NCI-H187 treated with DMSO at 0.1 percent for 48 hours (cell line): ENCODE results near the gene TOP2A.

Experiments
- DNase-seq: peaks from one replicate; lab custom pipeline; 2025; lab: John Stamatoyannopoulos, UW

TOP2A gene

DNA sequence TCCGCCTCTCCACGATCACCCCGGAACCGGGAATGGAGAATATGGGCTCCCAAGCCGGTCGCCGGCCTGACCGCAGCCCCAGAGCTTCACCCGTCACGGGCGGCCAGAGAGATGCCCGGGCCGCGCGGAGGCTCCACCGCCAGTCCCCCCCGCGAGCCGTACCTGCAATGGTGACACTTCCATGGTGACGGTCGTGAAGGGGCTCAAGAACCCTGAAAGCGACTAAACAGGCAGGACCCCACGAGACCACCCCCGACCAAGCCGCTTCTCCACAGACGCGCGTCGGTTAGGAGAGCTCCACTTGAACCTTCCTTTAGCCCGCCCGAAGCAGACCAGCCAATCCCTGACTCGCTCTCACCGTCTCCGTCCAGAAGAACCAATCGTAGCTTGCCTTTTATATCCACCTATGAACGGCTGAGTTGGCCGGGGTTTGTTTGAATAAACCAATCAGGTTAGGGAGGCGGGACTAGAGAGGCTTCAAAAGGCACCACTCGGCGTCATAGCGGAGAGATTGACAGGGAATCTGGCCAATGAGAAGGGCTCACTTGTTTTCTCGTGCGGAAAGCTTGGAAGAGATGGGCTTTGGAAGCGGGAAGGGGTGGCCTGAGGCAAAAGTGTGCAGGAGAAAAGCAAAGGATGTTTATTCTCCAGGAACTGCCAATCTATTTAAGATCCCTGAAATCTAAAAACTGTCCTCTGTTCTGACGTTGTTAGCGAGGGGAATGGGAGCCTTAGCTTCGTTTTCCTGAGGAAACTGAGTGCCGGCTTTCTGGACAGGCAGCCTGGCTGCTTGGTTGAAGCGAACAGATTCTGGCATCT is at the start of gene TOP2A:
TOP2A (minus strand) TSS at position 288 of the 819 bp plus-strand sequence; CDS start at position 183, 105 bp downstream.
- peak; percentile 98 for DNase-seq

- DNase-seq: no peak
Measured at GRCh38 chr17:40467281-40467867, 49.7 kb upstream of the TOP2A start.

GRCh38 chr17:40466298-40466971 is 48.7 kb upstream of the TOP2A start:
- no peak for DNase-seq

DNA sequence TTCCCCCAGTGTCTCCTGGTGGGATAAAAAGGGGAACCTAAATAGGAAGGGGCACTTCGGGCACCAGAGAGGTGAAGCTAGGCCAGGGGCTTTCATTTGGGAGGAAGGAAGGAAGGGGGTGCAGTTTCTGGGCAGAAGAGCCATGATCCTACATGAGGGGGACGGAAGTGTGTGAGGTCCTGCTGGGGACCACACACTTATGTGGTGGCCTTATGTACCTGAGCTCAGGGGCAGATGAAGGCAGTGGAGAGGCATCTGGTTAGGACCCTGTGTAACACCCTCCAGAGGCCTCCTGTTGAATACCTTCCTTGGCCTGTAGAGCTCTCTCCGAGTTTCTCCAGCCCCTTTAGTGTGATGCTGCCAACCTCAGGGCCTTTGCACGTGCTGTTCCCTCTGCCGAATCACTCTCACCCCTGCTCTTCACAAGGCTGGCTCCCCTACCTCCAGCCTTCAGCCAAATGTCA is 46.7 kb upstream of the TOP2A start:
- no peak for DNase-seq

GRCh38 chr17:40463122-40463550 is 45.4 kb upstream of the TOP2A start:
- DNase-seq: no peak

DNA sequence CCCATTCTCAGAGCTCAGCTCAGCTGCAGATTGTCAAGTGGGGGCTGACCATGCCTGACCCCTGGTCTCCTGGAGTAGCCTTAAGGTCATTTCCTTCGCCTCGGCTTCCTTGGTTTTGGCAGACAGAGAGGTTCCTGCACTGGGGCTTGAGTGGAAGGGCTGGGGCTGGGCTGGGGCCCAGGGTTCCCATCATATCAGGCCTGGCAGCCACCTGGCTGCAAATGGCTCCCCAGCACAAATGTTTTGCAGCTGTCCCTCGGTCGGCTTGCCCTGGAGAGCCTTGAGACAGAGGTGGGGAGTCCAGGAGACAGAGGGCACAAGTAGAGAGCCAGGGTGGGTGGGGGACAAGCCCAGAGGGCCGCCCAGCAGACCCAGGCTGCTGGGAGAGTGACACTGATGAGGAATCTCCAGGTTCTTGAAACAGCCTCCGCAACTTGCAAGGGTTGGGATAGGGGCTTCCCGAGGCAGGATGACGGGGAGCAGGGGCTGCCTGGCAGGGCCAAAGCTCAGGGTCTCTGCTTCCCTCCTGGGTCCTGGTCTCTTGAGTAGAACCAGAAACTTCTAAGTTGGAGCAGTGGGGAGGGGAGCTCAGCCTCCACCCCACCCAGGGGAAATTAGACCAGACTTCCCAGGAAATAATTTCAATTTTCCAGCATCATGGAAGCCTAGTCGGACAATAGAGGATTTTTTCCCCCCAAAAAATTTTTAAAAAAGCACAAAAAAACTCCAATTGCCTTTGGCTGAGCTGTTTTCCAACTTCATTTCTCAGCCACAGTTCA is 44.8 kb upstream of the TOP2A start:
- no peak for DNase-seq

DNA sequence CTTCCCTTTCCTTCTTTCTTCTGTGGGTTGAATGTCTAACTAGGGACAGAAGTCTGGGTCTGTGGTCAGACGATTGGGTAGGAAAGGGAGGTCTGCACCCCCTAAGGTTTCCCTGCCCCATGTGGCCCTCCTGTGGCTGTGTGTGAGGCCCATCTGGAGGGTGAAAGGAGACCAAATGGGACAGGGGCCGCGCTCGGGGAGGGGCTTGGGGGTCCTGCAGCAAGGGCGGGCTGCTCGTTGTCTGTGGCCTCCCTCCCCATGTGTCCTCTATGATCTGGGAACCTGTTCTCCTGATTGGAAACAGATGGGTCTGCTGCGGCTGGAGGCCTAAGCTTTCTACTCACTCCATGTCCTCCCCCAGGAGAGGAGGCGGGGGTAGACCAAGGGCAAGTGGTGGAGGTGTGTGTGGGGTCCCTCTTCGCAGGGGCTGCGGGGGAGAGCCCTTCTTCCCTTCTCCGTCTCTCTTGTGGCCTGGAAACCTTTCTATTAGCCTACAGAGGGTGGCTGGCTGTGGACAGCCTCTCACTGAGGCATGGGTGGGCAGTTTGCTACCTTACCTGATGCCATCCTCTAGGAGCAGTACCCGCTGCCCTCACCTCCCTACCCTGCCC is 44.1 kb upstream of the TOP2A start:
- DNase-seq: no peak

GRCh38 chr17:40460968-40461731 is 43.5 kb upstream of the TOP2A start:
- DNase-seq: no peak

DNA sequence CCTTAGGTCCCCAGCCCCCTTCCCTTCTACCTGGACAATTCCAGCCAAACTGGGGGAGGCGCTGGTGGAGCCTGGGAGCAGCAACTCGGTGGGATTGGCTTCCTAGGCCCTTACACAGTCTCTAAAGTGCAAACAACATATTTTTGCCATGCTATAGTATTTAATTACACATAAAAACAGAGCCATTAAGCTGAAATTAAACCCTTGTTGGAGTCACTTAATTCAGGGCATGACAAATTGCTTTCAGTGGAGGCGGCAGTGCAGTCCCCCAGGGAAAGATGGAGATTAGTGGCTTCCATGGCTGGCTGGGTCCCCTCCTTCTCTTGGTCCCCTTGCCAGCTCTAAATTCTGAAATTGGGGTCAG is 42.9 kb upstream of the TOP2A start:
- DNase-seq: no peak

- no peak for DNase-seq
Measured at GRCh38 chr17:40459636-40460603, 42.2 kb upstream of the TOP2A start.

DNA sequence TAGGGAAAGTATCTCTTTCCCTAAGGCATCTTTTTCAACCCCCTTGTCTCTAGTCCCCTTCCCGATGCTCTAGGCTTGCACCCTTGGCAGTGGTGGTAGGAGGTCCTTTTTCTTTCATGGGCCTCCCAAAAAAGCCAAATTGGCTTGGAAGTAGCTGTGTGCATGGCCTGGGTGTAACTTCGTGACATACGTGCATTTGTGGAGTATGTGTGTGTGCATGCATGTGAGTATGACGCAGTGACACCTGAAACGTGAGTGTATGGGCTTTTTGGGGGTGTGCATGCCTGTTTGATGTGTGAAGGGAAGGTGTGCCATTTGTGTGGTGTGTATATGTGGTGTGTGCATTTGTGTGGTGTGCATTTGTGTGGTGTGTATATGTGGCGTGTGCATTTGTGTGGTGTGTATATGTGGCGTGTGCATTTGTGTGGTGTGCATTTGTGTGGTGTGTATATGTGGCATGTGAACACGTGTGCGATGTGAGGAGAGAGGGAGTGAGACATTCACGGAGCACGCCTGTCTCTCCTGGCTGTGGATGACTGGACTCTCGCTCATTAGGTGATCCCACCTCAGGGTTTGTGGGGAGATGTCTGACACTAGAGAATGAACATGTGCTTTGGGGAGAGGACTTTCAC is 41.3 kb upstream of the TOP2A start:
- no peak for DNase-seq

DNA sequence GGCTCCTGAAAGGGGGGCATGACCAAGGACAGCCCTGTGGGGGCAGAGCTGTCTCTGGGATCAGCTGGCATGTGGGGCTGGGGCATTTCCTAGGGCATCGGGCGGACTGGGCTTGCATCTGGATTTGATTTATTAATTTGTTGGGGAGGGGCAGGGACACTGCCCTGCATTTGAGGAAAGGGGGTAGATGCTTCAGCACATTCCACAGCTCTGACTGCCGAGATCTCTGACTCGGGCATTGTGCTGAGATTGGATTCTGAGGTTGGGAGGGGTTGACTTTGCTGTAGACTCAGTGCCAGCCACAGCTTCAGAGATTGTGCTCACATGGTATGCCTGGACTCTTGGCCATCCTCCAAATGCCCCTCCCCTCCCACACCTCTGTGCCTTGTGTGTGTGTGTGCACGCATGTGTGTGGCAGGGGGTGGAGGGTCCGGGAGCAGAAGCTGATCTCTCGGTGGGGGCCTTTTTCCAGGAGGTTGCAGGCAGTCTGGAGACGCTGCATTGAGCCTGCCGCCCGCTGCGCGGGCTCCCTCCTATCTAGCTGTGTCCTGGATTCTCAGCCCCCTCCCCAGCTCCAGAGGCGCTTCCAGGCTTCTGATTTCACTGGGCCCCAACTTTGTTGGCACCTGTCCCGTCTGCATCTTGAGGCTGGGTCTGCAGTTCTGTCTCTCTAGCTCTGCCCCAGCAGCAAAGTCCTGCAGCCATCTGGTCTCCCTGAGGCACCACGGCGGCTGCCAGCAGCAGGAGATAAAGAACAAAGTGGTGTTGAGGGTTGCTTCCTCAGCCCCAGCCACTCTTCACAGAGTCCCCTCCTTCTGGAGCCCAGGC is 40.5 kb upstream of the TOP2A start:
- DNase-seq: no peak

- no peak for DNase-seq
Measured at GRCh38 chr17:40457369-40457768, 39.7 kb upstream of the TOP2A start.

DNA sequence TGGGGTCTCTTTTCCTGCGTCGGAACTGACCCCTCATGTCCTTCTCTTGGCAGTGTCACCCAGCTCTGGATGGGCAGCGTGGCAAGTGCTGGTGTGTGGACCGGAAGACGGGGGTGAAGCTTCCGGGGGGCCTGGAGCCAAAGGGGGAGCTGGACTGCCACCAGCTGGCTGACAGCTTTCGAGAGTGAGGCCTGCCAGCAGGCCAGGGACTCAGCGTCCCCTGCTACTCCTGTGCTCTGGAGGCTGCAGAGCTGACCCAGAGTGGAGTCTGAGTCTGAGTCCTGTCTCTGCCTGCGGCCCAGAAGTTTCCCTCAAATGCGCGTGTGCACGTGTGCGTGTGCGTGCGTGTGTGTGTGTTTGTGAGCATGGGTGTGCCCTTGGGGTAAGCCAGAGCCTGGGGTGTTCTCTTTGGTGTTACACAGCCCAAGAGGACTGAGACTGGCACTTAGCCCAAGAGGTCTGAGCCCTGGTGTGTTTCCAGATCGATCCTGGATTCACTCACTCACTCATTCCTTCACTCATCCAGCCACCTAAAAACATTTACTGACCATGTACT is 38.8 kb upstream of the TOP2A start:
- no peak for DNase-seq

GRCh38 chr17:40454613-40454995 is 36.9 kb upstream of the TOP2A start:
- no peak for DNase-seq

- DNase-seq: no peak
Measured at GRCh38 chr17:40453881-40454612, 36.4 kb upstream of the TOP2A start.

DNA sequence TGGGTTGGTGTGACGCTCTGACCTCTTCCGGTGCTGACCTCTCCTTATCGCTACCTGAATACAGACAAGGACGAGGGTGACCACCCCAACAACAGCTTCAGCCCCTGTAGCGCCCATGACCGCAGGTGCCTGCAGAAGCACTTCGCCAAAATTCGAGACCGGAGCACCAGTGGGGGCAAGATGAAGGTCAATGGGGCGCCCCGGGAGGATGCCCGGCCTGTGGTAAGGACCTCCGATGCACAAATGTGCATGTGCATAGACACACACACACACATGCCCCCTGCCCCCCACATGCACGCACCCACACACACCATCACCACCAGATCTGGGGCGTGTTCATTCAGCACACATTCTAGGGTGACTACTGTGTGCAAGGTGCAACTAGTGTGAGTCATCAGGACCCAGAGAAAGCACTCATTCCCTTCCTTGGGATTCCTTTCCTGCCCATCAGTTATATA is 35.3 kb upstream of the TOP2A start:
- no peak for DNase-seq
